Renal cortex interstitium (tissue), 15 donors: ENCODE results near the gene TEX13B. TPM values are rescaled to one million over a fixed set of nuclear protein-coding genes. Genes with fewer than 3 reads are reported as not detected.
A peak's percentile ranks its signal among the peaks of the same experiment; 100 is the strongest.

Source experiments
- DNase-seq, 11 donors: peaks; one replicate each; pipeline ENCODE4 v3.0.0-alpha.2; 2013; ENCODE audit warnings: low read depth in 9 of 11, low spot score in 4 of 11; ENCODE audit errors: extremely low read depth in 1 of 11
- long read RNA-seq, 16 experiments: transcript quantifications; one replicate each; lab custom pipeline, GENCODE V29; 2026
- polyA plus RNA-seq, 3 donors: library from polyadenylated mRNA; unstranded; fragments of 120-200 nt; gene quantifications; one replicate each; pipeline ENCODE4 v1.2.1, GENCODE V29; 2013; ENCODE audit not compliant: insufficient read length in 3 of 3

Gene TEX13B
- not detected for polyA plus RNA-seq
- long read RNA-seq, donor 1: 0 reads
- long read RNA-seq, donor 2: 0 reads
- long read RNA-seq, donor 3: 0 reads
- long read RNA-seq, donor 4: 0 reads
- long read RNA-seq, donor 5: 0 reads
- long read RNA-seq, donor 6: 0 reads
- long read RNA-seq, donor 7: 0 reads
- long read RNA-seq, donor 8: 0 reads
- long read RNA-seq, donor 9: 0 reads
- long read RNA-seq, donor 10: 0 reads
- long read RNA-seq, donor 11: 0 reads
- long read RNA-seq, donor 12: 0 reads
- long read RNA-seq, donor 13: 0 reads
- long read RNA-seq, donor 14: 0 reads
- long read RNA-seq, donor 15: 0 reads
- long read RNA-seq, donor 16: 0 reads

DNA sequence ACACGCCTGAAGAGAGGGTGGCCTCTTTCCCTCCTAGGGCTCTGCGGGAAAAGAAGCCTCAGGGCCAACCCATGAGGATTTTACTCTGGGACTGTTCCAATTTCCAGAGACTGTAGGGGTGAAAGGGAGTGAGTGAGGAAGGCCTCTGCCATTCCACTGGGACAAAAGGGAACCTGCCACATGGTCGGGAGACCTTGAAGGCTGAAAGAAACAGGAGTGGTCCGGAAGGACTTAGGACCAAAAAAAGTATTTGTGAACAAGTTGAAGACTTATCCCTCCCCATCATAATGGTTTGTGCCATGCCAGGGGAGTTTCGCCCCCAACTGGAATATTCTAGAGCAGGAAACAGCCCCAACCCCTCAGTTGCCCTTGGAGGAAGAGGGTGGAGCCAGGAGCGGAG lies at the start of gene TEX13B:
TEX13B (minus strand) TSS at position 15 of the 400 bp plus-strand sequence. CDS start 243 bp downstream, outside the sequence.
- DNase-seq: no peak

DNA sequence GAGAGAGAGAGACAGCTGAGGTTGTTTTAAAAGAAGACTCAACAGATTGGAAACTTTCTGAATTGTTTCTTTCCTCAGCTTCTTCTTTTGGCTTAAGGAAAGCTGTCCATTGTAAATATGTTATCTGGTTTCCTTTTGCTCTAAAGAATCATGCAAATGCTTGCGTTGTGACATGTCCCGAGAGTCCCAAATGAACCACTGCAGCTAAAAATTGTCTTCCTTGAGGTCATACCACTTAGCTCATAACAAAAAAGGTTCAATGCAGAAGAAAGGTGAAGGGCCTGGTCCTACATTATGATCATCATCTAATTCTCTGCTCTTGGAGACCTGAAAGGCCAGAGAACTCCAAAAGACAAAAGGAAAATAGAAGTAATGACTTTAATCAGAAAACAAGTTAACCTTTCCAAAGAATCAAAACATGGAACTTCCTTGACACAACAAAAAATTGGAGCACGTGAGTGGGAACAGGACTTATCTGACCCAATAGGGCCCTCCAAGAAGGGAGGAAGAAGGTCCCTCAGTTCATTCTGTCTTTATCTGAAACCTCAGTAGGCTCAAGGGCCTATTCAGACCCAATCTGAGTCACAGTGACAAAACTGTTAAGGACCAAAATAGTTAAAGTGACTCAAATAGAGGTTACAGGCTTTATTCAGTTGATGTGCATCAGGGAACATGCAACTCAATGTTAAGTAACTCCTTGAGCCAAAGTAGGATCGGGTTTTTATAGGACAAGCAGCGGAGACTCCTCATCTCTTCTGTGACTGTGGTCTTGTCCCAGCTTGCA lies 48.0 kb upstream of the TEX13B start:
- no peak for DNase-seq

- no peak for DNase-seq
Observed at GRCh38 chrX:108028854-108029253, 46.7 kb upstream of the TEX13B start.

- DNase-seq: peak in 1 of 11 donors; percentile 9
Observed at GRCh38 chrX:108025954-108026600, 43.9 kb upstream of the TEX13B start.

DNA sequence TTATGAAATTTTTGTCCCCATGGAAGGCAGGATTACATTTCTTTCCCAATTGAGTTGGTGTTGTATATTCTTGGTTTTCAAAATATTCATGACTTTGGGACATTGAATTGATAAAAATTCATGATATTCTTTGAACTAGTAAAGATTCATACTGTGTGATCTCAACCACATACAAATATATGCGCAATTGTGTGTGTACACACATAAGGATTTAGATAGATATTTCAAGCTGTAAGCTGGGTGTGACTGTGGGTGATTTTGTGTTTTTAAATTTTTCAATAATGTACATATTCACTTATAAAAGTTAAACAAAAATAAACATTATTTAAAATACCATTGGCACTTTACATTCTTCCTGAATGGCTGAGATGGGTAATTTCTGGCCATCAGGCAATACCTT lies 43.2 kb upstream of the TEX13B start:
- no peak for DNase-seq

- DNase-seq: no peak
Observed at GRCh38 chrX:108022491-108023089, 40.4 kb upstream of the TEX13B start.

DNA sequence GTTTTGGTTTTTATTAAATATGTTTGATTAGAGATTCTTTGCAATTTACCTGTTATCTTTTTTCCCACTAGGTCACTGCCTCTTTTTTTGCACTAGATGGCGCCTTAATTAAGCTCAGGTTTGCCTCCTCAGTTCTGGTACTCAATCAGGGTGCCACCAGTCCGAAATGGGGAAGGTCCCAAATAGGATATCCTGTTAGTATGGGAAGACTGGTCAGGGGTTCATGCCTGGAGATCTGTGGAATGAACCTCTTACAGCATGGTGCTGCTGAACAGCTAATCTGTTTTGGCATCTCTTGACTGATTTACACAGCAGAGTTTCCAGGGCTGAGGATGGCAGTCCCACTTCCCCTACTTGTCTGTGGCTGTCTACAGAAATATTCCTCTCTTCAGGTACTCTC lies 38.5 kb upstream of the TEX13B start:
- DNase-seq: no peak

DNA sequence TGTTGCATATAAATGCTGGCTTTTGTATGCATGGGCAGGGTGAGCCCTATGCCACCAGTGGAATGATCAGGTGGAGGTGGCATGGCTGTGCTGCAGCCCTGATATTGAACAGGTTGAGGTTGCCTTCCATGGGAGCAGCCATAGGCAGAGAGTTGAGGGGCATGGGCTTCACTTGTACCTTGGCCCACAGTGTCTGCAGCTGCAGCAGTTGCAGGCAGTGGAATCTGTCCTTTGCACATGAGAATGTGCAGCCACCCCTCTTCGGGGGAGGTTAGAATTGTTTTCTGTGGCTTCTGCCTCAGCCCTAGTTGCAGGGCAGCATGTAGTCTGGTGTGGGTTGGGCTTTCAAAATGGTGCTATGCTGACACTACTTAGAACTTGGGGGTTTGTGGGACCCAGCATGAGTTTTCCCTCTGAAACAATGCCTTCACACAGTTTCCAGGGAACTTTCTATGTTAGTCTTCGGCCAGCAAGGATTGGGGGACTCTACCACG lies 37.3 kb upstream of the TEX13B start:
- DNase-seq: no peak

DNA sequence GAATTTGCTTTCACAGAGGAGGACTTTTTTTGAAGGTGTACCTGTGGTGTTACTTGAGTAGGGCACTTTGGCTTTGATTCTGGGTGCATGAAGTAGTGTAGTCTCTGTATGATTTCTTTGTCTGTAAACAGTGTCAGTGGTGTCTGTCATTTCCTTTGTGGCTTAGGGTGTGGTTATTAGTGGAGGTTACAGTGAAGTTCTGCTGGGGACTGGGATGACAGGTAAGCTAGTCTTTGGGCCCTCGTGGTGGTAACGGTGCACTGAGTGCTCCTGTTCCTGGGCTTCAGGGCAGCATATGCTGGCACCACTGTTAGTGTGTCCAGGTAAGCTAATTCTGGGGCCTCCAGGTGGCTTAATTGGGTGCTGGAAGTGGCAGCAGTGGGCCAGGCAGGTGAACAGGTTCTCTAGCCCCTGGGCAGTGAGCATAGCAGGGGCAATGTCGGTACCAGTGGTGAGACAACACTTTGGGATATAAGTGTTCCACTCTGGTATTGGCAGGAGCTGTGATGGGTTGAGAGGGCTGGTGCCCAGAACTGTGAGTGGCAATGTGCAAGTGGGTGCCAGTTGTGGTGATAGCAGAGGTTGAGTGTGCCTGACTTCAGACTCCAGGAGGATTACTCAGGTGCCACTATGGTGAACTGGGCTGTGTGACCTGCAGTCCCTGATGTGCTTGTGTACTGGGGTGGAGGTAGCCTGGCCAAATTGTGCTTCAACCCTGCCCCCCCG lies 36.6 kb upstream of the TEX13B start:
- no peak for DNase-seq

GRCh38 chrX:108001218-108001814 lies 19.1 kb upstream of the TEX13B start:
- peak in 1 of 11 donors; percentile 12 for DNase-seq

DNA sequence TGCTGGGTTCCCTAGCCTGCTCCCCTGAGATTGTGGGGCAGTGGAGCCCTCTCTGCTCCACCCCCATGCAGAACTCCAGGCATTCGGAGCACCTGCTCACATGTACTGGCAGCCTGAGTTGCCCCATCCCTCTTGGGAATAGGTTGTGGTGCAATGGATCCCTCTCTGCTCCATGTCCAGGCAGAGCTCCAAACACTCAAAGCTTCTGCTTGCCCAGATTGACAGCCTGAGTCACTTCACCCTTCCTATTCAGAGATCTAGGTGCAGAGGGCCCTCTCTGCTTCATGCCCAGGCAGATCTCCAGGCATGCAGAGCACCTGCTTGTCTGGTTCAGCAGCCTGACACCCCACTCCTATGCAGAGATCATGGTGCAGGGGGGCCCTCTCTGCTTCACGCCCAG lies 18.6 kb upstream of the TEX13B start:
- DNase-seq: no peak

- DNase-seq: no peak
Observed at GRCh38 chrX:107996124-107996523, 14.0 kb upstream of the TEX13B start.

DNA sequence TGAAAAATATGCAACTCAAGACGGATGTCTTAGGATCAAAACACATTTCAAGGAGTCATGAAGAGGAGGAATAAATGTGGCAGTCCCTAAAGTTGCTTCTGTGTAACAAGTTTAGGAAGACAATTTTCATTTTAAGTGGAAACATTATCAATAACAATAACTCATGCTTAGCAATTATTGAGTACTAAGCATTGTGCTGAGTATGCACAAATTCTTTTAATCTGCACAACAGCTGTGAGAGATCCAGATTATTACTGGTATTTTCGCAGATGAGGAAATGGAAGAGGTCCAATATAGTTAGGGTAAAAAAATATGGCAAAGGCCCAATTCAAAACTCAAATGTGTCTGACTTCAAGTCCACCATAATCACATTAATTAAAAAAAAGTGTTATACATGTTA lies 2.9 kb upstream of the TEX13B start:
- no peak for DNase-seq

- no peak for DNase-seq
Observed at GRCh38 chrX:107979534-107979933, 2.6 kb downstream of the TEX13B start.

DNA sequence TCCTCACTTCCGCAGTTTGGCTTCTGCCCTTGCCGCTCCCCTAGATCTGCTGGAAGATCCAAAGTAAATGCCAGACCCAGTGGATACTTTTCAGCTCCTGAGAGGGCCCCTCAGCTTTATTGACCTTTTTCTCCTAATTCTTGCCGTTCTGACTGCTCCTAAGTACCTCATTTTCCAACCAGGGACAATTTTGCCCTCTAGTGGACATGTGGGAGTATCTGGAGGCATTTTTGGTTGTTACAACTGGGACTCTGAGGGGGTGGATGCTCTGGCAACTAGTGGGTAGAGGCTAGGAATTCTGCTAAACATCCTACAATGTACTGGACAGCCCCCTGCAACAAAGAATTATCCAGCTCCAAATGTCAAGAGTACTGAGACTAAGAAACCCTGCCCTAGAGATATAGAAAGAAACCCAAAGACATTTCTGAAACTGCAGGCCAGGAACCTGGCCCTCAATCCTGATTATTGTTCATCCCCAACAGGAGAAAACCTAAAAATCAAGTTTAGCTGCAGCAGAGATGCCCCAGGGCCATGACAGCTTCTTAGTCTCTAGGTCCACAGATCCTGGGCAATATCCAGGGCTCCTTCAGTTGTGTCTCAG lies 3.4 kb downstream of the TEX13B start:
- no peak for DNase-seq

GRCh38 chrX:107978071-107978470 lies 4.1 kb downstream of the TEX13B start:
- no peak for DNase-seq

- DNase-seq: no peak
Observed at GRCh38 chrX:107971636-107972035, 10.5 kb downstream of the TEX13B start.

DNA sequence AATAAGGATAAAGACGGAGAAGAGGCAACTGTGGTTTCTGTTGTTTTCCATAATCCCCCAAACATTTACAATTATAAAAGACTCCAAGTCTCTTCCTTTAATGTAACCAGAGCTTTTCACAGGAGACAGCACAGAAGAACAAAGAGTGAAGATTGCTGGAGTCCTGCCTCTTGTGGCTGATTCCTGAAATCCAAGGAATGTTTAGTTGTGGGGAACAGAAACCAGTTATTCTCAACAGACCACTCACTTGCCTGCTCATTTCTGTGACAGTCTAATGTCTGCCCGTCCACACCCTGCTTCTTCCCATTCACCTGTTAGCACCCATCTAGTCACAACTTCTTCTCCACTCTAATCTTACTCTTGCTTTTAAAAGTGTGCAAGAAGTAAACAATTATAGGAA lies 12.1 kb downstream of the TEX13B start:
- DNase-seq: no peak
